Mucosa of descending colon (tissue), 3 donors: Measurements from ENCODE around the gene FITM2. TPM values are rescaled to one million over a fixed set of nuclear protein-coding genes. Genes with fewer than 3 reads are reported as not detected.

ENCODE experiments used
- ATAC-seq: fragments of 200-7000 bp; cut with Tn5 transposase; one replicate; pipeline ENCODE4 v1.9.1; 2020; ENCODE audit warnings: mild to moderate bottlenecking, moderate library complexity
- DNase-seq, 3 donors: peaks; one replicate each; pipeline ENCODE4 v3.0.0-alpha.2; 2020
- H3K36me3 ChIP-seq: fragments of 200-600 bp; one replicate; pipeline ENCODE4 v1.8.0; 2021; ENCODE audit warnings: low read depth, mild to moderate bottlenecking
- H3K4me1 ChIP-seq: fragments of 200-600 bp; one replicate; pipeline ENCODE4 v1.8.0; 2021; ENCODE audit warnings: low read depth, mild to moderate bottlenecking
- H3K4me3 ChIP-seq: fragments of 200-600 bp; one replicate; pipeline ENCODE4 v1.8.0; 2021; ENCODE audit warnings: mild to moderate bottlenecking
- H3K9me3 ChIP-seq: fragments of 200-600 bp; one replicate; pipeline ENCODE4 v1.8.0; 2021; ENCODE audit warnings: mild to moderate bottlenecking
- intact Hi-C, 2 donors: fragments of 100-400 bp; cut with DNase I in 1 of 2; cut with micrococcal nuclease in 1 of 2; formaldehyde crosslinking; loops; one replicate each; pipeline versions ENCODE4 v1.11.0 to v1.11.1; 2022; cut with DNase I, micrococcal nuclease
- total RNA-seq, 3 donors: library from RNA; stranded (reverse); fragmentation: NEBNext Ultra II Directional in 2 of 3; extraction: Animal tissue kit (Norgen Biotek cat#: 25700) in 2 of 3; gene quantifications; one replicate each; pipeline versions ENCODE4 v1.2.1 to v1.2.4, GENCODE V29; 2021 to 2023
- TF ChIP-seq, protein P1 (sequence below): fragments of 200-600 bp; IDR thresholded peaks from one replicate; pipeline ENCODE4 v1.8.0; 2022; ENCODE audit warnings: antibody characterized with exemption, mild to moderate bottlenecking
- donor health status: DM: no; HTN: no; CAD: no; lungs with moderate emphysema.
- donor health status: DM: no; HTN: no; CAD: no.
- donor health status: DM: no; HTN: yes; CAD: no.

FITM2 gene
- total RNA-seq, 3 donors from 2014 or later, result 10.9 to 12.6 (median 10.9) TPM

DNA sequence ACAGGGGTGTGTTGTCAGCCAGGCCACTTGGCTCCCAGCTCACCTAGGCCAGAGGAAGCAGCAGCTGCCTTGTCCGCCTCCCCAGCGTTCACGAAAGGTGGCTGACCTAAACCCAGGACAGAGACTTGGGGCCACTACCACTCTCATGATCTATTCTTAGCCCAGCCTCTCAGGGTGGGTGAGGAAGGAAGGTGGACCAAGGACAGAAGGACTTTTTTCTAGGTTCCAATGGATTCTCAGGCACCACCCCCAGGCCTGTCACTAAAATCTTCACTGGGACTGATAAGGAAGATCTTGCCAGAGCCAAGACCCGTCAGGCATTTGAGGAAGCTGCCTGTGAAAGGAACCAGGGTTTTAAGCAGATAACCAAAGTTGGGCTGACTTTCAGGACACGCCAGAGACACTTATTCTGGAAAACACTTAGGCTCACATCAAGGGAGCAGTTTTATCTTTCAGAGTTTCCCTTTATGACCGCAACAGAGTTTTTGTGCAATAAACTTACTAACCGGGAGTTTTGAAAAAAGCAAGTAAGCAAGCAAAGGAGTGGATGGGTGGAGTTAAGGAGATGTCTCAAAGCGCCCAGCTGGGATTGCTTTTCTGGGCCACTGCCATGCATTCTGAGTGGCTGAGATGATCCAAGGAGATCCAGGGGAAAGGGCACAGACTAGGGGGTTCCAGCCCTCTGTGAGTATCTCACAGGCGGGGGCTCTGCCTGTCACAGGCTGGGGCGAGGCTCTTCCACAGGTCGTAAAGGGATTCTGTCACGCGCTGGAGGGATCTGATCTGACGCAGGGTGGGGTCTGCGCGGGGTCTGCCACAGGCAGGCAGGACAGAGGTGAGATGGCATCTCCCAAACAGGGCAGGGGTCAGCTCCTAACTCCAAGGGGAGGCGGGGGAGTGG, 989 bp downstream of the FITM2 start:
- ATAC-seq (peak; percentile 42), DNase-seq (peak in 2 of 3 donors; percentile 49 to 67)
- TF ChIP-seq, protein P1, sequence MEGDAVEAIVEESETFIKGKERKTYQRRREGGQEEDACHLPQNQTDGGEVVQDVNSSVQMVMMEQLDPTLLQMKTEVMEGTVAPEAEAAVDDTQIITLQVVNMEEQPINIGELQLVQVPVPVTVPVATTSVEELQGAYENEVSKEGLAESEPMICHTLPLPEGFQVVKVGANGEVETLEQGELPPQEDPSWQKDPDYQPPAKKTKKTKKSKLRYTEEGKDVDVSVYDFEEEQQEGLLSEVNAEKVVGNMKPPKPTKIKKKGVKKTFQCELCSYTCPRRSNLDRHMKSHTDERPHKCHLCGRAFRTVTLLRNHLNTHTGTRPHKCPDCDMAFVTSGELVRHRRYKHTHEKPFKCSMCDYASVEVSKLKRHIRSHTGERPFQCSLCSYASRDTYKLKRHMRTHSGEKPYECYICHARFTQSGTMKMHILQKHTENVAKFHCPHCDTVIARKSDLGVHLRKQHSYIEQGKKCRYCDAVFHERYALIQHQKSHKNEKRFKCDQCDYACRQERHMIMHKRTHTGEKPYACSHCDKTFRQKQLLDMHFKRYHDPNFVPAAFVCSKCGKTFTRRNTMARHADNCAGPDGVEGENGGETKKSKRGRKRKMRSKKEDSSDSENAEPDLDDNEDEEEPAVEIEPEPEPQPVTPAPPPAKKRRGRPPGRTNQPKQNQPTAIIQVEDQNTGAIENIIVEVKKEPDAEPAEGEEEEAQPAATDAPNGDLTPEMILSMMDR, result no peak
- intact Hi-C loops, result loop anchor here (5.0 kb wide), 1 partner anchor 93 kb away; no protein-coding TSS in a partner anchor
- H3K4me3 ChIP-seq, result peak overlapping the region; percentile 56
- H3K36me3 ChIP-seq, result no peaks in the 10 kb centered on the region
- H3K4me1 ChIP-seq, result peaks cover 5% of the 10 kb centered on the region
- no peaks in the 10 kb centered on the region for H3K9me3 ChIP-seq

DNA sequence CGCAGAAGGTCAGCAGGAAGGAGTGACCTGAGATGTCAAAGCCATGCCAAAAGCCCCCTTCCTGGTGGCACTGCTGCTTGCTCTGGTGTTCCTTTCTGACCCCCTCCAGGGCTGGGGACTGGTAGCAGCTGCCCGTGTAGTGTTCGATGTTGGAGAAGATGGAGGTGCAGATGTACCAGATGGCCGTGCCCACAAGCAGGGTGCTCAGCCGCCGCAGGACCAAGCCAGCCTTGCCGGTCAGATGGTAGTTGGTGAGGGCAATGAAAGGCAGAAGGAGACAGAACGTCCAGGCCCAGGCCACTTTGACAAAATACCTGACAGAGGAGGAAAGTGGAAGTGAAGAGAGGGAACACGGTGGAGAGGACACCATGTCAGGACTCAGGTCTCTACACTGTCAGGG, 4.1 kb downstream of the FITM2 start:
- no peak for ATAC-seq
- DNase-seq, result no peak
- intact Hi-C loops, result no loop called here
- TF ChIP-seq, protein P1, result no peak
- H3K36me3 ChIP-seq, result no peaks in the 10 kb centered on the region
- H3K4me3 ChIP-seq, result no peak overlapping the region
- H3K9me3 ChIP-seq, result no peaks in the 10 kb centered on the region
- H3K4me1 ChIP-seq, result peaks cover 9% of the 10 kb centered on the region

DNA sequence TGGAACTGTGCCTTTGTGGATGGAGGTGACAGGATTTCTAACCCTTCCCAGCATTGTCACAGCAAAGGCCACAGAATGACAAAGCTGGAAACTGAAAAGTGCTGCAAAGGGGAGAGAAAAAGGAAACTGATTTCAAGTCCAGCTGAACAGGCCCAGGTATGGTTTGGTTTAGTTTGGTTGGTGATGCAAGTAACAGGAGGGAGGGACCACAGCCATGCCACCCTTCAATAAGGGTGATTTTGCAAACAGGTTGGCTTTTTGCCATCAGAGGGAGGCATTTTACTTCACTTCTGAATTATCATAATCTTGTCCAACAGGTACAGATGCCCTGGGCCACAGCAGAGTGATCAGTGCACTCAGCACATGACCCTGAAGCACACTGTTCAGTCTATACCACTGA, 6.6 kb downstream of the FITM2 start:
- H3K9me3 ChIP-seq, result no peaks in the 10 kb centered on the region
- no peak overlapping the region for H3K4me3 ChIP-seq
- ATAC-seq (no peak), DNase-seq (no peak)
- TF ChIP-seq, protein P1, result no peak
- H3K4me1 ChIP-seq, result peaks cover 4% of the 10 kb centered on the region
- no peaks in the 10 kb centered on the region for H3K36me3 ChIP-seq
- intact Hi-C loops, result no loop called here

DNA sequence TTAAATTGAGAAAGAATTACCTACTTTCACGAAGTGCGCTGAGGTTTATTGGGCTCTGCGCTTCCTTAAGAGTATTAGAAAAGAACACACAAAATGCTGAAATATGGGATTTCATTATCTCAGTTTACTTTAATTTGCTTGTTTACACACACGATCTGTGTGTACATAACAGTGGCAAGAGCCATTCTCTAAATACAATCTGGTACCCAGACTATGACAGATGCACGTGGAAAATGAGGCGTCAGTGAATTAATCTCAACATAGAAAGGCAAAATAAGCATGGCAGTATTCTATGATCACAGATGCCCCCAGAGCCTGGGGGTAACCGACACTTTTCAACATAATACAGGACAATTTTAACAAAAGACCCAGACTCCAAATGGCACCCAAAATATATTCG, 8.3 kb downstream of the FITM2 start:
- DNase-seq, result no peak
- Histone ChIP-seq H3K36me3 (no peaks in the 10 kb centered on the region), H3K9me3 (no peaks in the 10 kb centered on the region), H3K4me1 (peaks cover 4% of the 10 kb centered on the region), H3K4me3 (no peak overlapping the region)
- TF ChIP-seq, protein P1, result no peak
- ATAC-seq, result no peak
- intact Hi-C loops, result no loop called here

DNA sequence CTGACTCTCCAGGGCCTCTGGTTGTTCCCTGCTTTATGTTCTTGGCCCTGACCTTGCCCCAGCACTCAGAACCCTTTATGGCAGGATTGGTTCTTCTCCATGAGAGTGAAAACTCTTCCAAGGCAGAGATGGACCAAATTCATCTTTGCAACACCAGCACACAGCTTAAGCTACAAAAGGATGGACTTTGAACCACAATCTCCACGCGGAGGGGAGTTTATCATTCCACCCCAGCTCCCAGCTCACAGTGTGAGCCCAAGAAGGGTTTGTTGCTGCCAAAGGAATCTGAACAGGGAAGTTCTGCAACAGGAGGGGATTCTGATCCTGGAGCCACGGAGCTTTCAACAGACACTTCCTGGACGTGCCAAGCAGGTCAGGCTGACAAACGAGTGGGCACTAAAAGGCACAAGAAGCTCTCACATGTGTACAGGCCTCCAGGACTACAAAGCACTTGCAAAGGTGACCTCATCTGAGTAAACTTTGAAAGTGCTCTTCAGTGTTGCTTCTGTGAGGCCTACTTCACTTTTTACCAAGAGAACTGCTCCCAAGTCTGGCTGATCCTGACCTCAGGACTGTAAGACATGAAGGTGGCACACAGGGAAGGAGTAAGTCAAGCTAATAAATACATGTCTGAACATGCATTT, 8.9 kb downstream of the FITM2 start:
- Histone ChIP-seq H3K9me3 (no peaks in the 10 kb centered on the region), H3K36me3 (no peaks in the 10 kb centered on the region), H3K4me3 (no peak overlapping the region), H3K4me1 (peaks cover 4% of the 10 kb centered on the region)
- DNase-seq, result peak in 2 of 3 donors; percentile 49 to 57
- peak; percentile 91 for ATAC-seq
- intact Hi-C loops, result no loop called here
- TF ChIP-seq, protein P1, result no peak
